DMS53 (cell line): ENCODE results near the gene PAH.
A peak's percentile ranks its signal among the peaks of the same experiment; 100 is the strongest.

ENCODE experiments used
- DNase-seq: peaks from one replicate; lab custom pipeline; 2025; lab: John Stamatoyannopoulos, UW

PAH gene

DNA sequence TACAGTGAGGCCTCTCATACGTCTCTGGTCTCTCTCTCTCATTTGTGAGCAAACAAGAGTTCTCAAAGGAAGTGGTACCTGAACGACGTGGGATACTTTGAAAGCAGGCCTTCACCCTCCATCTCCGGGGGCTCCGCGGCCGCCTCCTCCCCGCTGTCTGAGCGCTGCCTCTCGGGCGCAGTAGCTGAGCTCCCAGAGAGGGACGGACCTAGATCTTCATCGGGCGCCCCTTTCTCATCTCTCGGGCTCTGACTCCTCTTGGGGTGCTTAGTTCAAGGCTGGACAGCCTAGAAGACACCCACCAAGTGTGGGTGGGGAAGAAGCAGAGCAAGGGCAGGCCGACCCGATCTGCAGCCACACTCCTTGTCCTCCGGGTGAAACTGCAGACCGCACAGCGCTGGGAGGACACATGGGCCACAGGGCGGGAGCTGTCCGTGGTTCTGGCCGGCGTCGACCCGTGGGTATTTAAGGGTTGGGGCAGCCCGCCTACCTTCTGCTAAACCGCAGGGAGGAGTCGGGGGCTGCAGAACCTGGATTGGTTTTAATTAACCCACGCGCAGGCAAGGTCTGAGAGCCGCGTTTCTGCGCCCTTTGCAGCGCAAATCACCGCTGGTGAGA, 92.7 kb downstream of the PAH start:
- peak; percentile 37 for DNase-seq

DNA sequence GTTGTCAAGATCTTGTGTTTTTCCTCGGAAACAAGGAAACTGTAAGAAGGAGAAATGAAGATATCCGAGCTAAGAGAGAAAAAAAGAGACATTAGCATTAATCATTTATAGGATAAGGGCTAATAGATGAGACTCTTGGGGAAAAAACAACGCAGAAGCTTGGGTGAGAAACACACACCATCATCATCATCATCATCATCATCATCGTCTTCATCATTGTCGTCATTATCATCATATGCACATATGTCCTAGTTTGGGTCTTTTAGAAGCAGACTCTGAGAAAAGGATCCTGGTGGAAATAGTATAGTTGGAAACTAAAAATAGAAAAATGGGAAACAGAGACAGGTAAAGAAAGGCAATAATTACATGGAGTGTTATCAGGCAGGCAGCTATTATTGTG, 95.9 kb downstream of the PAH start:
- no peak for DNase-seq

DNA sequence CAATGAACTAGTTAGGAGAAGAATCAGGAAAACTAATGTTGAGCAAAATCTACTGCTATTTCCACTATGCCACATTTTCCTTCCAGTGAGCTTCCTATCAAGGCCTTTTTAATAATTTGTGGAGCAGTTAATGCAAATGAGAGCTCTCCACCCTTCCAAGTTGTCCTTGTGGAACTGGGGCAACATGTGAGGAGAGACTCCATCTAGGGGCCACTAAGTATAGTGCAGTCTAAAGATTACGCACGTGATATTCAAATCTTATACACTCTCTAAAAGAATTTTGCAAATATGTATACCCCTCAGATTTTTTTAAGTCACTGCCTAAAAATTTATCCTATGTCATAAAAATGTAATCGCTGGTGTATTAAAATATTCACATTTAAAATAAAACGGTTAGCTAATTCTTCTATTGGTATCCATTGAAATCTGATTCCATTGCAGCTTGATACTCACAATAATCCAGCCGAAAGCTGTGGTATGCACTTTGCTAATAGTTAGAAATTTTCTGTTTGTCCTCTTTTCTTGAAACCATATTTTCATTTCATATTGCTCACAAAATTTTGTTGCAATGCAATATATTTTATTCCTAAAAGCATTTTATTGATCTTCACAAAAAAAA, 100.1 kb downstream of the PAH start:
- peak; percentile 81 for DNase-seq

DNA sequence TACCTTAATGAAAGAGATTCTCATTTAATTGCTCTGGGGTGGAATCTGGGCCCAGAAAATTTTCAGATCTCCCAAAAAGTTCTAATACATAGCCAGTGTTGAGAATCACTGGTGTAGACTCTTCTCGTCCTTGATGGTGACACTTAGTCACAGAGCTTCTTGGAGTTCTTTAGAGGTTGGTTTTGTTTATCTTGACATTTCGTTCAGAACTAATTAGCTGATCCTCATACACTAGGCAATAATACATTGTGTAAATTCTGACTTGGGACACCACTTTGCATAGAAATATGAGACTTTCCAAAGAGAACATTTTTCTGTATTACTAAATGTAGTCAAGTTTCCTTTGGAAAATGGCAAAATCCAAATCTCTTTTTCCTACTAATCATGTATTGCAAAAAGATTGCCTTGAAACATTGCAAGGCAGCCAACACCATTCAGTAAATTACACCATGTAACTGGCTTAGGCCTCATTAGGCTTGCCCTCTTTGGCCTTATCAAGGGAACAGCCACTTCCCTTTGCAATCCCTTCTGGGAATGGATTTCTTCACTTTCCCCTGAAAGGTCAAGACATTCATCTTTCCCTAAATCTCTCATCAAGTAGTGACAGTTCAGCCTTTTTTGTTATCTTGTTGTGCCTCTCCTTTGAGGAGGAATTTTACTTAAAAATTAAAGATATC, 102.2 kb downstream of the PAH start:
- no peak for DNase-seq

DNA sequence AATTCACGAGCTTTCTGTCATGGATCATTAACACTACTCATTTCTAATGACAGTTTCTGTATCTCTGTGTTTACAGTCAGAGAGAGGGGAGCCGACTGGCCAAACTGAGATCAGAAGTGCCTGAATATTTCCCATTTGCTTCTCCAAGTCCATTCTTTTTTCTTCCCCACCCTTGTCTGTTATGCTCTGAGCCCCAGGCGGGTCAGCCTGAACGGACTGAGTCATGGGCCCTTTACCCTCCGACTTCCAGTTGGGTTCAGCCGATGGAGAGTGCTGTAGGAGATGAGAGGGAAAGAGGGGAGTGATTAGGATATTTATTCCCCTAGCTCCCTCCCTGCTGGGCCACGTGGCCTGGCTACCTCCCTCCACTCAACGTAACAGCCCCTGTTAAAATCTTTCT, 104.7 kb downstream of the PAH start:
- DNase-seq, result no peak

DNA sequence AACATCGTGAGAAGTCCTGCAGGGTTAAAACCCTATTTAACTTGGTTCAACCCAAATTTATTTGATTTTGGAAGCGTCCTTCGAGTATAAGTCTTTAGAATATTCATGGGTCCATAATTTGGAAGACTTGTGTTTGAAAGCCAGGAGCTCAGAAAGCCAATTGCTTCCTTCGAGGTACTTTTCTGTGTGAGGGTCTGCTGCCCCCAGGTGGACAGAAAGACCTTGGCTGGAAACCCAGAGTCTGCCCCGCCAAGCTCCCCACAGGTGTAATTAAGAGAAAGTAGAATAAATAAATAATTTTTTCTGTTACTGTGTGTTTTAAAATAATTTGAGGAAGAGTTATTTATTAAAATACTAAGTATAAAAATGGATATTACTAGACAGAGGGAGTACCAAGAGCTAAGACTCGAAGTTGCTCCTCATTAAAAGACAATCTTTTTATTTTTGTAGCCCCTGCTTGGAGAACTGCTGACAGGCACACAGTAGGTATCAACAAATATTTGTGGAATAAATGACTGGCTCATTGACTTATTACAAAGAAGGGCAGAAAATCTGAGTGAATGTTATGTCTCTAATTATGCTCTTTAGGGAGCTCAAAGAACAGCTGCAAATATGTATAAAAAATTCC, 105.8 kb downstream of the PAH start:
- DNase-seq, result peak; percentile 75

DNA sequence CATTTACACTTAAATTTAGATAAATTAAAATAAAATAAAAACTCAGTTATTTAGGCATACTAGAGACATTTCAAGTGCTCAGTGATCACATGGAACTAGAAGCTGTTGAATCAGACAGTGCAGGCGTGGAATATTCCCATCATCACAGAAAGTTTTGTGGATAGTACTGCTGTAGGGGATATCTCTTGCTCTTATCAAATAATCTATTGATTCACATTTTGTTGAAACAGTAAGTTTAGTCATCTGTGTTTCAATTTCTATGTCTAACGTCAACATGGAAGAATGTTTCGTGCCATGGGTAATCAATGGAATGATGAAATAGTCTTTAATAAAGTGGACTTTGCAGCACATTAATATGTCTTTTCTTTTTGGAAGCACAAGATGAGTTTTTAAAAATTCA, 108.6 kb downstream of the PAH start:
- DNase-seq, result no peak

DNA sequence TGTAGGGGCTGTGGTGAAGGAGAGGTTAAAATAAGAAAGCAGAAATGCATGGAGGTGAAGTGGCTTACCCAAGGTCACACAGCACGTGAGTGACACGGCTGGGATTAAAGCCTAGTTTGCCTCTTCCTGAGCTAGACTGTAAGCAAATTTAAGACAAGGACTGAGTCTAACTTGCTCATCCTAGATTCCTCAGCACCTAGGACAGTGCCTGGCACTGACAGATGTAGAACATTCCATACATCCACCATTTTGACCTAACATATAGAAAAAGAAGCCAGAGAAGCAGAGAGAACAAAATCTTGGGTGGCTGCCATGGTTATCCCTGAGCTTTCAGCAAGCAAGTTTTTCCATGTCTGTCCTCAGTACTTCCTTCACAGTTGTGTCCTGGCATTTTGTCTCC, 110.5 kb downstream of the PAH start:
- DNase-seq, result no peak

DNA sequence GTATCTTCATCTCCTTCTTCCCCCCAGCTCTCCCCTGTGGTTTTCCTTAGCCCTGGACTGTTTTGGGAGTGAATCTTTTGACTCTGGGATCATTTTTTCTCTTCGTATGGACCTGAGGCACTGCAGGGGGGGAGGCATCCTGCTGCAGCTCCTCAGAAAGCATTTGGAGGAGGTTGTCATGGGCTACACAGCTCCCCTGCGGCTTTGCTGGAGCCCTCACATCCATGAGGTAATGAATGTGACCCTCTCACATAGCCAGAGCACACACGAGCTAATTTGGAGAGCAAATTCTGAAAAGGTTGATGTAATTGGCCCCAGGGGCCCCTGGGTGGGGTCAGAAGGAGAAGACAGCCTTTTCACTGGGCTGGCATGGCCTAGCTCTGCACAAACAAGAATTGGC, 110.9 kb downstream of the PAH start:
- no peak for DNase-seq

DNA sequence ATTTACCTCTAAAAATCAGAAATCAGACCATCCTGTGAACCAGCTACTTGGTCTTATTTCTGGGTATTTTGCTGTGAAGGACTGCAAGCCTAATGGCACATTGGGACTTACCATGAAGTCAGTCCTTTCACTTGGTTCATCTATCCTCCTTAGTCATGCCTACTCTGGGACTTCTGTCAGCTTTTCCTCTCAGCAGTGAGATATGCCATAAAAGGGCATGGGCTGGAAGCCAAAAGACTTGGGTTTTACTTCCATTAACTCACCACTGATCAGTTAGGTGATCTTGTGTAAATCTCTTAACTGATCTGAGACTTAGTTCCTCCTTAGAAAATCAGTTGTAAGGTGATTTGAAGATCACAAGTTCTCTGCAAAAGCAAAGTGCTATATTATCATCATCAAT, 116.5 kb downstream of the PAH start:
- peak; percentile 20 for DNase-seq

DNA sequence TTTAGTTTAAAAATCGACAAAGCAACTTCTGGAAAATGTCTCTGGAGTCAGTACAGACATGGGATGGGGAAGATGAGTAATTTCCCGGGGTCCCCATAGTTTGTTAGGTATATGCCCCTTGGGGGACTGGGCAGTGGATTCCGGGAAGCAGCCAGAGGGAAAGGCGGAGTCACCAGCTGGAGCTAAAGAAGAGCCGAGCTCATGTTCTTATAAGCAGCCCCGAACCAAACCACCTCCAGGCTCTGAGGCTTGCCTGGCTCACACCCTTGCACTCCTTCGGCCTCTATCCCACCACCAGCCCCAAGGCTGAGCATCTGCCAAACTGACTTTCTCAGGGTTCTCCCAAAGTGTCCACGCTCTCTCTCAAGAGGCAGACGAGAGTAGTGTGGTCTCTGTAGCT, 117.8 kb downstream of the PAH start:
- no peak for DNase-seq

DNA sequence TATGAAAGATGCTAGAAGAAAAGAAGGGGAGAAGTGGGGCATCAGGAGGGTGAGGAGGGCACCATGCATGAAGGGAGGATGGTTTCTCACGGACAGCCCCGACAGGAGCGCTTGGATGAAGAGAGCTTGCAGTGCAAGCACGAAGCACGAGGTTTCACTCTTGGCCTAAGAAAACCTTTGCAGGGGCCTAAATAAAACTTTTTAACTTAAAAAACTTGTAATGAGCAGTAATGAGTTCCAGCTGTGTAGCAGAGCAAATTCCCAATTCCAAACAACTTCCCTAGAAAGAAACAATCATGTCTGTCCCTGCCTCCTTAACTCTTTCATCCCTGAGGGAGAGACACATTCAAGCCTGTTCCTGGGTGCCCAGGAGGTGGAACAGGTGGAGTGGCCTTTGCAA, 119.5 kb downstream of the PAH start:
- no peak for DNase-seq

DNA sequence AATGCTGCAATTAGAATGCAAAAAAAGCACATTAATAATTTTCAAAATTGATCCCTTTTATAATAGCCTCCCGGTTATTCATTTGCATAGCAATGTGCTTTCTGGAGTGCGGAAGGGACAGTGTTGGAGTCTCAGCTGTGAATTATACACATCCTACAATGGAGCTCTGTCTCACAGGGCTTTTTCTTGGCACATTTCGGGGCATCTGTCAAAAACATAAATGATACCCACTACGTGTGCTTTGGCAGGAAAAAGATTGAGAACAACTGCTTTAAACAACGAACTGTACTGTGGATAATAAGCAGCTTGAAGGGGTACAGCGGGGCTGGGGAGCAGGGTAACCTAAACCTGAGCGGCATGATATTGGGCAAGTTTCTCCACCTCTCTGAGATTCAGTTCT, 123.1 kb downstream of the PAH start:
- no peak for DNase-seq
